GM19043 (cell line): ENCODE data around the gene GRM7.

Source experiments
- ATAC-seq: cut with Tn5 transposase; IDR thresholded peaks from one replicate; pipeline ENCODE4 v1.9.1; 2021; ENCODE audit warnings: low read depth; ENCODE audit not compliant: unreplicated experiment

Gene GRM7

GRCh38 chr3:7447197-7447769, 586.4 kb downstream of the GRM7 start:
- ATAC-seq = peak; percentile 94

GRCh38 chr3:7456386-7456785, 595.5 kb downstream of the GRM7 start:
- ATAC-seq = no peak

- ATAC-seq = peak; percentile 90
Measured at GRCh38 chr3:7461202-7461825, 600.4 kb downstream of the GRM7 start.

- no peak for ATAC-seq
Measured at GRCh38 chr3:7469866-7470265, 609.0 kb downstream of the GRM7 start.

DNA sequence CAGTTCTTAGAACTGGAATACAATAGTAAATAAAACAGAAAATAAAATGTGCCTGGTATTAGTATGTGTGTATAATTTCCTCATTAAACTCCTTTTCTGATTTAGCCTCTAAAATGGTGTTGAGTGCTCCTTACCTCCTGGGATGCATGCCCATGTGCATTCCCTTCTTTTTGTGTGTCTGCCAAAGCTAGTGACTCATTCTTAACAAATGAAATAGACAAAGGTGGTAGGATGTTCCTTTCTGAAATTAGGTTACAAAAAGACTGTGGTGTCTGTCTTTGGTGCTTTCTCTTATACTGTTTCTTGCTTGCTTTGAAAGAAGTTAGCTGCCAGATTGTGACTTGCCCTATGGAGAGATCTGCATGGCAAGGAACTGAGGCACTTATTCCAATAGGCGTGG, 623.7 kb downstream of the GRM7 start:
- ATAC-seq = no peak

GRCh38 chr3:7487763-7488162, 626.8 kb downstream of the GRM7 start:
- no peak for ATAC-seq

- ATAC-seq = no peak
Measured at GRCh38 chr3:7489417-7489816, 628.5 kb downstream of the GRM7 start.

DNA sequence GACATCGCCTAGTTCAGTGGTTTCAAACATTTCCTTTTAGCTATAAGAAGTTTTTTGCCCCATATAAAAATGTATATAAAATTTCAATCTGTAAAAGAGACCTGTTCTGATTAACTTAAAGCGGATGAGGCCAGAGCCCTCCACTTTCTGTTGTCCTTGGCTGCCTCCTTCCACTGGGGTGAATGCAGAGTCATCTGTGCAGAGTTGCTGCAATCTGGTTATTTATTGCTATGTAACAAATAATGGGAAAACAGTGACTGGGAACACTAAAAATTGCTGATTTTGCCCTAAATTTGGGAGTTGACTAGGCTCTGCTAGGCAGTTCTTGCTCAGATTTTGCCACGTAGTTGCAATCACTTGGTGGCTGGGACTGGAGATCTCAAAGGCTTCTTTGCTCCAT, 637.8 kb downstream of the GRM7 start:
- ATAC-seq = no peak

DNA sequence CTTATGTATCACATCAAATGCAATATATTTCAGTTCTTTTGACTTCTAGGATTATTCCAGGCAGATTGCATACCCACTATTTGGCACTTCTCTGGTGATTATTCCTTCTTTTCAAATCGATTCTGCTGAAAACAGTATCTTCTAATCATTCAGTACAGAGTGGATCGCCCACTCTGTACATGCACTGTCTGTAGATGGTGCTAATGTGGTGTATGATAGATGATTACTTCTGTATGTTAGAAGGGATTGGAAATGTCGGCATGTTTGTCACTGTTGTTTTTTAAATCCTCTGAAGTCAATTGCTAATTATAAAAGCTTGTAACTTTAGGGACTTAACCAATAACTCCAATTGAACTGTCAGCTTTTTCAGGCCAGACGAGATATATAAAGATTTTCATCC, 642.5 kb downstream of the GRM7 start:
- ATAC-seq = no peak

DNA sequence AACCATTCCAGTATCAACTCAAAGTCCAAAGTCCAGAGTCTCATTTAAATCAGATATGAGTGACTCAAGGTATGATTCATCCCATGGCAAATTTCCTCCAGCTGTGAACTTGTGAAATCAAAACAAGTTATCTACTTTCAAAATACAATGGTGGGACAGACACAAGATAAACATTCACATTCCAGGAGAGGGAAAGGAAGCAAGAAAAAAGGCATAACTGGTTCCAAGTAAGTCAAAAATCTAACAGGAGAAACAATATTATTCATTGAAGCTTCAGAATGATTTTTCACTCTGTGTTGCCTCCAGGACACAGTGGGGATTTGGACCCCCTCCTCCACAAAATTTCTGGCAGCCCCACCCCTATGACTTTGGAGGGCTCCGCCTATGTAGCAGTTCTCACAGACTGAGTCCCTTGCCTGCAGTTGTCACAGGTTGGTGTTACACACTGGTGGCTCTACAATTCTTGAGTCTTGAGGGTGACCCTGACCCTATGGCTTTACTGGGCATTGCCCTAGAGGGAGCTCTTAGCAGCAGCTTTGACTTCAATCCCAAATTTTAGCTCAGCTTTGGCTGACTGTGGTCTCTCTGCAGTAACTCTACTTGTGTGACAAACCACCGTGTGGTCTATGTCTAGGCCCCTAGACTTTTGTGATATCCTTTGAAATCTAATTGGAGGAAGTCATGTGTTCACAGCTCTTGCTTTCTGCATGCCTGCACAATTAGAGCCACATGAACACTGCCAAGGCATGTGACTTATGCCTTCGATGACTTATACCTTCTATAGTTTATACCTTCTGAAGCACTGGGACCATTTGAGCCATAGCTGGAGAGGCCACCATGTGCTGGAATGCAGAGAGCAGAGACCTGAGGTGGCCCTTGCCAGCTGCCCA, 644.2 kb downstream of the GRM7 start:
- no peak for ATAC-seq

- no peak for ATAC-seq
Measured at GRCh38 chr3:7506606-7507180, 645.8 kb downstream of the GRM7 start.

- ATAC-seq = no peak
Measured at GRCh38 chr3:7508821-7509220, 647.9 kb downstream of the GRM7 start.

GRCh38 chr3:7512048-7512447, 651.1 kb downstream of the GRM7 start:
- ATAC-seq = no peak

DNA sequence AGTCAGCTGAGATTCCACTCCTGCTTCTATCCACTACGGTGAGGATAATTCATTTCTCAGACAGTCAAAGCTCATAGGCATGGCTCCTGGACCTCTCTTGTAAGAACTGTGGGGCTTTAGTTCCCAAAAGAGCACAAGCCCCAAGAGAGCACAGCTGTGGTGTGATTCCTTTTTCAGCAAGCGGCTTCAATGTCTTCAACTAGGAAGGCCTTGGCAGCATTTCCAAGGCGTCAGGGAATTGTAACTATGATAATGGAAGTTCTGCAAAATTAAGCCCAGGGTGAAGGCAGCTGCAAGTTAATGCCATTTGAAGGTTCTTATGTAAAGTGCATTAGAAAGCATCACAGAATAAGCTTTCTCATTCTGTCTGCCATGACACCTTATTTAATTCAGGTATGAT, 657.1 kb downstream of the GRM7 start:
- no peak for ATAC-seq

DNA sequence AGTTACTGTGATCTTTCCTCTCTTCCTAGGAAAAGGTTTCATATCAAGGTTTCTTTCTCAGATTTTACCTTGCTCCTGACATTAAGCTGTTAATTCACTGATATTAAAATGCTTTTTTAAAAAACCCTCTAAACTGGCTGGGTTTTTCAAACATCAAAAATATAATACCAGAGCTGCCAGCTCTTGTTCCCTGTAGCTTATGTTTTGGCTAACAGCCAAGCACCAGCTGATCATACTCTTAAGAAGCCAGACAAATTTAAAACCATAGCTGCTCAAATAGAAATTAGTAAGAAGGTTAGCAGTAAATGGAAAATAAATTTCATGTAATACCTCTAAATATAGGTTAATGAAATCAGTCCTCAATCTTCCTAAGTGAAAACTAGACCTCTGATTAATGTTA, 657.5 kb downstream of the GRM7 start:
- no peak for ATAC-seq

DNA sequence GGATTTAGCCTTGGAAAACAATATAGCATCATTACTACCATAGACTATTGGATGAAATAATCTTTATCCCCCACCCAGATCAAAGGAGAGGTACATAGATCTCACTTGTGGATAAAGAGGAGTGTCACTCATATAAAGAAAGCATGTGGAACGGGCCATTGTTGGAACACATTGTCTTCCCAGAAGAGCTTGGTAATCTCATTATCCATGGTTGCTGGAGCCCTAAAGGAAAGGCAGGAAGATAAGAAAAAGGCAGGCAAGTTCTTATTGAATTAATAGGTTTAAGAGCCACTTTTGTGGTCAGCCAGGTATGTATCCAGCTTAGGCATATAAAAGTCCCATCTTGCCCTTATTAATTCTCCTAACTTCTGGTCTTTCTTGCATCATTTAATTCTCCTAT, 659.1 kb downstream of the GRM7 start:
- ATAC-seq = no peak

DNA sequence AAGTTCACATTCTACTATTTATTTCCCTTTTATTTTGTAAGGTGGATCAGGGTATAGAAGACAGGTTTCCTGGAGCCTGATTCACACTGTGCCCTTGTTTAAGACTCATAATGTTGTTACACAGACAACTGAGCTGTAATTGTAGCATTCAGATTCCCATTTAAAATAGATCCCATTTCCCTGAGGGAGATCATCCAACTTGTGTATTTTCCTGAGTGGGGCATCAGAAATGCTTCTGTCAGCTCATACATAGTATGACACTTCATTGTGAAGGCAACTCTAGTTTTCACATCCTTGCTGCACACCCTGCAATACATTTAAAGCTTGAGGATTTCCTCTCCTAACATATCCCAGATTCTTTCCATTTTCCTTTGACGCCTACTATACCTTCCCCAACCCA, 659.7 kb downstream of the GRM7 start:
- ATAC-seq = no peak

DNA sequence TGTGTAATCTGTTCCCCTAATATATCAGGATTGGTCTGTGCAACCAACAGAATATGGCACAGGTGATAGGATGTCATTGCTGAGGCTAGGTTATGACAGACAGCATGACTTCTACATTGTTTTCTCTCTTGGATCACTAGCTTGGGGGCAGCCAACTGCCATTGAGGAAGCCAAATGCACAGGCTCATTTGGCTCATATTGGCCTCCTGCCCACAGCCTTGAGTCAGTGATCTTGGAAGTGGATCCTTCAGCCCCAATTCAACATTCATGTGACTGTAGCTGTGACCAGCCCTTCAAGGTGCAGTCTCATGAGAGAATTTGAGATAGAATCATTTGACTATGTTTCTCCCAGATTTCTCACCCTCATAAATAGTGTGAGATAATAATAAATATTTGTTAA, 675.6 kb downstream of the GRM7 start:
- ATAC-seq = no peak

DNA sequence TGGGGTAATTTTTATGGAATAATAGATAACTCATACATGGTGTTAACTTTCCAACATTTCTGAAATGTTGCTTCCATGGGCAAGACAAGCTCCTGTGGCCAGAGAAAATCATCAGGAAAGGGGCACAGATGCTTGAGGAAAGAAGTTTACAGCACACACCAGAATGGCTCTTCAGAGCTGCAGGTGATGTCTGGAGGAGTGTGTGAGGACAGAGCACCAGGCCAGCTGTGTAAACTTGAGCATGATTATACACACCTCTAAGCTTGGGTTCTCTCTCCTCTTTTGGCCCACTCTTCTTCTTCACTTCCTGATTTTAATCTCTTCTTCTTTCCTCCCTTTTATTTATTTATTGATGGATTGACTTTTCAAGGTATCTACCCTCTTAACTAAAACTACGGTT, 676.0 kb downstream of the GRM7 start:
- no peak for ATAC-seq

GRCh38 chr3:7543294-7543880, 682.5 kb downstream of the GRM7 start:
- no peak for ATAC-seq

DNA sequence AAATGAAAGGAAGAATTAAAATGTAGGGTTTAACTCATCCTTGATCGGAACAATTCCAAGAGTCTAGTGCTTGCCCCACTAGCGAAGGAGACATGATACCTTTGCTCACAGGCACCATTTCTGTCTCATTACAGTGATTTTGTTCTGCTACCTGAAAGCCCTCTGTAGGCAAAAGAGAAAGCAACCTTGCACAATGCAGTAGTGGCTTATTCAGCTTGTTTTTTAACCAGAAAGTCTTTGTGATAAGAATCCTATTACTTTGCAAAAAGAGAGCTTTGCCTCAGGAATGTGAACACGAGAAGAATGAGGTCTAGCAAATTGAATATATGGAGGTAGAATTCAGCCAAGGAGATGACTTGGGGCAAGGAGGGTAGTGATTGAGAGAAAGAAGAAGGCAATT, 684.4 kb downstream of the GRM7 start:
- no peak for ATAC-seq
